OCI-LY7 (cell line): ENCODE data around the gene AMPD2. TPM values are rescaled to one million over a fixed set of nuclear protein-coding genes. Genes with fewer than 3 reads are reported as not detected.

Experiments
- BruUV-seq: library from RNA; stranded (reverse); fragments of 400-500 nt; replicated peaks from 2 replicates; lab custom pipeline; 2021; lab: Mats Ljungman, UMichigan
- CTCF ChIA-PET: fragments of 300-600 bp; sonication (Branson Sonifier 250); formaldehyde crosslinking; loops from one replicate; lab custom pipeline; 2022; ENCODE audit warnings: antibody characterized with exemption; ENCODE audit not compliant: unreplicated experiment; lab: Charles Lee
- POLR2A ChIA-PET: fragments of 300-600 bp; sonication (Branson Sonifier 250); formaldehyde crosslinking; loops from one replicate; lab custom pipeline; 2022; ENCODE audit warnings: antibody characterized with exemption; lab: Charles Lee
- DNase-seq: peaks from one replicate; pipeline ENCODE4 v3.0.0-alpha.2; 2015; ENCODE audit warnings: low spot score
- H2AFZ ChIP-seq: fragments of 200-600 bp; sonication (generic), shearing (Covaris generic); 2 replicates; pipeline ENCODE4 v1.6.1; 2014; ENCODE audit warnings: mild to moderate bottlenecking, antibody characterized with exemption, low read length, moderate library complexity
- H3K27ac ChIP-seq: fragments of 200-600 bp; sonication (generic); 2 replicates; pipeline ENCODE4 v1.5.1; 2014; ENCODE audit warnings: mixed run types, low read depth, mild to moderate bottlenecking, moderate library complexity, low read length, inconsistent platforms; ENCODE audit not compliant: poor library complexity, severe bottlenecking
- H3K36me3 ChIP-seq: fragments of 200-600 bp; sonication (generic); 2 replicates; pipeline ENCODE4 v1.6.1; 2014; ENCODE audit warnings: mild to moderate bottlenecking, antibody characterized with exemption, low read length, moderate library complexity, mixed read lengths; ENCODE audit not compliant: insufficient read depth
- H3K4me1 ChIP-seq: fragments of 200-600 bp; sonication (generic); 2 replicates; pipeline ENCODE4 v1.5.1; 2014; ENCODE audit warnings: mild to moderate bottlenecking, low read length; ENCODE audit not compliant: insufficient read depth, poor library complexity, severe bottlenecking
- H3K4me2 ChIP-seq: fragments of 200-600 bp; sonication (generic); 2 replicates; pipeline ENCODE4 v1.6.1; 2014; ENCODE audit warnings: mild to moderate bottlenecking, low read length
- H3K4me3 ChIP-seq: fragments of 200-600 bp; sonication (generic); 2 replicates; pipeline ENCODE4 v1.5.1; 2014; ENCODE audit warnings: mild to moderate bottlenecking, low read depth, low read length; ENCODE audit not compliant: poor library complexity, severe bottlenecking
- H3K79me2 ChIP-seq: fragments of 200-600 bp; sonication (generic); 2 replicates; pipeline ENCODE4 v1.6.1; 2016; ENCODE audit warnings: low read depth, mild to moderate bottlenecking, low read length, moderate library complexity, mixed read lengths; ENCODE audit not compliant: insufficient read depth
- H3K9me2 ChIP-seq: fragments of 200-600 bp; sonication (generic); 2 replicates; pipeline ENCODE4 v1.6.1; 2016; ENCODE audit warnings: mild to moderate bottlenecking, low read length, mixed read lengths; ENCODE audit not compliant: insufficient read depth
- H3K9me3 ChIP-seq: fragments of 200-600 bp; sonication (generic); 2 replicates; pipeline ENCODE4 v1.6.1; 2014; ENCODE audit warnings: mild to moderate bottlenecking, mixed run types, low read length, mixed read lengths
- H4K20me1 ChIP-seq: fragments of 200-600 bp; sonication (generic); 2 replicates; pipeline ENCODE4 v1.6.1; 2014; ENCODE audit warnings: mild to moderate bottlenecking, antibody characterized with exemption, low read length, moderate library complexity, mixed read lengths; ENCODE audit not compliant: insufficient read depth
- CTCF ChIP-seq: fragments of 200-600 bp; sonication (generic); conservative IDR thresholded peaks from 2 replicates; pipeline ENCODE4 v1.5.1; 2014; ENCODE audit warnings: mild to moderate bottlenecking, antibody characterized with exemption, low read length, moderate library complexity, mixed read lengths
- EZH2phosphoT487 ChIP-seq: fragments of 200-600 bp; sonication (generic); IDR thresholded peaks from 2 replicates; pipeline ENCODE4 v1.6.1; 2018; ENCODE audit warnings: low read depth, borderline replicate concordance, mild to moderate bottlenecking, mixed run types, antibody characterized with exemption, low read length, moderate library complexity, mixed read lengths
- intact Hi-C: fragments of 100-400 bp; cut with micrococcal nuclease; formaldehyde crosslinking; loops from one replicate; pipeline ENCODE4 v1.10.0; 2022; ENCODE audit not compliant: unreplicated experiment
- total RNA-seq, 2 experiments: library from RNA; depleted of rRNA in 1 of 2; stranded (reverse); fragments of >200 nt in 1 of 2; shearing (Covaris generic) in 1 of 2; gene quantifications; 2 replicates each; pipeline ENCODE4 v1.2.3, GENCODE V29; 2014 to 2022

The AMPD2 gene
- total RNA-seq, 2 experiments from 2014 or later = 51.8 to 66.2 TPM

- ChIA-PET CTCF (interaction anchor here (2.2 kb wide), 1 partner anchor 16 kb away, joined by 7 read pairs; no protein-coding TSS in a partner anchor), POLR2A (interaction anchor here (0.6 to 1.0 kb wide), 4 partner anchors 75 to 786 kb away, joined by 3 to 5 read pairs (median 4); partner anchors contain the start of gene GNAI3)
- DNase-seq = no peak
- no peaks in the 10 kb centered on the region for H3K9me2 ChIP-seq
- peaks cover 48% of the 10 kb centered on the region for H3K4me1 ChIP-seq
- H3K4me2 ChIP-seq = peak overlapping the region; percentile 97
- H3K9me3 ChIP-seq = no peaks in the 10 kb centered on the region
- TF ChIP-seq EZH2phosphoT487 (no peak), CTCF (no peak)
- H3K36me3 ChIP-seq = peaks cover 17% of the 10 kb centered on the region; the same call in 1 of the 2 replicates
- H2AFZ ChIP-seq = no peak overlapping the region
- peaks cover 35% of the 10 kb centered on the region for H3K79me2 ChIP-seq
- H3K4me3 ChIP-seq = peak overlapping the region; percentile 44
- peak overlapping the region; percentile 49 for H3K27ac ChIP-seq
- intact Hi-C loops = loop anchor here (5.0 kb wide), 1 partner anchor 131 kb away; the partner anchor contains the start of gene CYB561D1
- BruUV-seq = no TSS peak
- 0 out of 2 replicates have a peak, but pooled peaks cover 5% of the 10 kb centered on the region for H4K20me1 ChIP-seq
Observed at GRCh38 chr1:109623601-109624161, 4.0 kb downstream of the AMPD2 start.

- POLR2A ChIA-PET = interaction anchor here (0.6 to 1.0 kb wide), 3 partner anchors 76 to 786 kb away, joined by 3 to 5 read pairs (median 5); partner anchors contain the start of gene GNAI3
- BruUV-seq = no TSS peak
- Histone ChIP-seq H3K4me3 (peak overlapping the region; percentile 44), H3K79me2 (peaks cover 35% of the 10 kb centered on the region), H2AFZ (no peak overlapping the region), H3K27ac (peak overlapping the region; percentile 49), H3K4me2 (peak overlapping the region; percentile 97), H3K9me3 (no peaks in the 10 kb centered on the region), H4K20me1 (0 out of 2 replicates have a peak, but pooled peaks cover 5% of the 10 kb centered on the region), H3K9me2 (no peaks in the 10 kb centered on the region), H3K36me3 (peaks cover 24% of the 10 kb centered on the region; the same call in 1 of the 2 replicates), H3K4me1 (peaks cover 41% of the 10 kb centered on the region)
- TF ChIP-seq CTCF = no peak
- intact Hi-C loops = loop anchor here (5.0 kb wide), 1 partner anchor 132 kb away; the partner anchor contains the start of gene CYB561D1
- DNase-seq = peak; percentile 72
- CTCF ChIA-PET = interaction anchor here (1.0 to 2.2 kb wide), 2 partner anchors 13 to 15 kb away, joined by 4 to 7 read pairs; no protein-coding TSS in a partner anchor
Observed at GRCh38 chr1:109624201-109625010, 4.8 kb downstream of the AMPD2 start.
